Heart right ventricle (tissue), 16 donors: ENCODE results near the gene MYO1E. TPM values are rescaled to one million over a fixed set of nuclear protein-coding genes. Genes with fewer than 3 reads are reported as not detected.

Source experiments
- ATAC-seq, 8 donors: fragments of 200-7000 bp; cut with Tn5 transposase; one replicate each; pipeline ENCODE4 v1.9.1; 2020; ENCODE audit warnings: mild to moderate bottlenecking in 8 of 8, moderate library complexity in 8 of 8, moderate number of reproducible peaks in 1 of 8
- DNase-seq, 2 donors: peaks; one replicate each; pipeline ENCODE4 v3.0.0-alpha.2; 2020
- H3K27ac ChIP-seq, 10 donors: fragments of 200-600 bp; sonication (generic) in 2 of 10; one replicate each; pipeline versions ENCODE4 v1.5.0 to v1.8.0; 2020 to 2022; ENCODE audit warnings: mild to moderate bottlenecking in 3 of 10
- H3K27me3 ChIP-seq, 7 donors: fragments of 200-600 bp; one replicate each; pipeline ENCODE4 v1.8.0; 2021 to 2022; ENCODE audit warnings: mild to moderate bottlenecking in 2 of 7
- H3K36me3 ChIP-seq, 9 donors: fragments of 200-600 bp; sonication (generic) in 1 of 9; one replicate each; pipeline versions ENCODE4 v1.5.0 to v1.8.0; 2020 to 2022; ENCODE audit warnings: mild to moderate bottlenecking in 2 of 9
- H3K4me1 ChIP-seq, 9 donors: fragments of 200-600 bp; sonication (generic) in 1 of 9; one replicate each; pipeline versions ENCODE4 v1.5.0 to v1.8.0; 2020 to 2022; ENCODE audit warnings: mild to moderate bottlenecking in 4 of 9
- H3K4me3 ChIP-seq, 10 donors: fragments of 200-600 bp; sonication (generic) in 2 of 10; one replicate each; pipeline versions ENCODE4 v1.5.0 to v1.8.0; 2020 to 2022; ENCODE audit warnings: mild to moderate bottlenecking in 7 of 10, moderate library complexity in 2 of 10
- H3K9me3 ChIP-seq, 11 donors: fragments of 200-600 bp in 10 of 11; sonication (generic) in 2 of 11; one replicate each; pipeline versions ENCODE4 v1.5.0 to v1.8.0; 2013 to 2022; ENCODE audit warnings: mild to moderate bottlenecking in 2 of 11, control low read depth in 1 of 11, moderate library complexity in 1 of 11
- CTCF ChIP-seq, 9 donors: fragments of 200-600 bp; sonication (generic) in 2 of 9; IDR thresholded peaks; one replicate each; pipeline versions ENCODE4 v1.5.0 to v1.8.0; 2021 to 2022; ENCODE audit warnings: antibody characterized with exemption in 9 of 9, mild to moderate bottlenecking in 5 of 9, moderate library complexity in 1 of 9
- WGBS, 2 donors: extraction: QIAGEN DNeasy Blood & Tissue Kit; methylation state at CpG; one replicate each; pipeline ENCODE4 v1.1.7; 2013; ENCODE audit warnings: inconsistent platforms in 1 of 2; 5-methylcytosine and 5-hydroxymethylcytosine counted together
- intact Hi-C, 10 donors: fragments of 100-400 bp; cut with DNase I; formaldehyde crosslinking; loops; one replicate each; pipeline versions ENCODE4 v1.11.1 to v1.14.2; 2022
- polyA plus RNA-seq, 2 donors: library from polyadenylated mRNA; stranded (reverse); fragments of 200-250 nt; gene quantifications; one replicate each; pipeline ENCODE4 v1.2.3, GENCODE V29; 2013
- total RNA-seq, 10 donors: library from RNA; stranded (reverse); fragmentation: NEBNext Ultra II Directional in 3 of 10; extraction: Animal tissue kit (Norgen Biotek cat#: 25700) in 3 of 10; gene quantifications; one replicate each; pipeline versions ENCODE4 v1.2.1 to v1.2.4, GENCODE V29; 2021 to 2023
- donor health status: Arrhythmogenic right ventricular cardiomyopathy.
- donor health status: ischemic (EF 13 %, LVEDD 7.1; RV severe dilation, severe dysfunction).
- donor health status: healthy with polysubstance abuse.
- donor health status: DM: no; HTN: yes; CAD: no.
- donor health status: DM: no; HTN: no; CAD: no.
- donor health status: ischemic (EF 25% LVEDD 6.9; RV normal size, moderate dysfunction).
- donor health status: ischemic (EF 25% LVEDD 5.7; RV mildly dilated, moderate dysfunction).
- donor health status: healthy.
- donor health status: DM: yes; HTN: yes; CAD: no.
- donor health status: Ischemic cardiomyopathy.
- donor health status: ischemic (EF 35%, LVEDD 5.7; RV mildly dilated, moderate dysfunction).
- donor health status: nonischemic (EF 11% LVEDD 7.7; RV severe dilation, severe dysfunction).
- donor health status: DM: yes; HTN: yes; CAD: no.
- donor health status: PGD.
- donor health status: ischemic (EF 29% LVEDD 5.4; RV normal size, mild dysfunction).
- donor health status: nonischemic (EF 23%, LVEDD 6.1; RV moderate dilation, normal function).

MYO1E gene
- total and polyA plus RNA-seq, 12 donors = 9.3 to 75.3 (median 27.4) TPM

DNA sequence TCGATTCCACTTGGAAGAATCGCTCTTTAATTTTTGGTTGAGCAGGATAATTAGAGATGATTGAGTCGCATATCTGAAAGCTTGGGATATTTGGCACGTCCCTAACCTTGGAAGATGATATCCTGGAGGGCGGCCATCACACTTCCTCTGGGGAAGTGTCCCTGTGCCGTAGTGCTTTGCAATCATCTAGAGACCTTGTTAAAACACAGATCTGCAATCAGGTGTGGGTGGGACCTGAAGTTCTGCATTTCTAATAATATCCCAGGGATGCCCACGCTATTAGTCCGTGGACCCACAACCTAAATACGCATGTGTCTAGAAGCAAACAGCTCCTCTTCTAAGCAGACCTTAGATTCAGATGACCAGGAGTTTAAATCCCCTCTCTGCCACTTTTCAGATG lies 20.5 kb downstream of the MYO1E start:
- peak overlapping the region in 8 of 10 donors; percentile 14 to 80 (median 54) for H3K27ac ChIP-seq
- H3K36me3 ChIP-seq = no peaks in the 10 kb centered on the region
- DNase-seq (no peak), ATAC-seq (peak in 6 of 8 donors; percentile 9 to 62 (median 51))
- WGBS, 2 donors = 45 to 52% methylated on average over 9 of the region's 9 CpGs
- no peak for TF ChIP-seq CTCF (IDR thresholded peaks at IDR 0.05)
- H3K27me3 ChIP-seq = no peaks in the 10 kb centered on the region
- H3K4me1 ChIP-seq = peaks cover 0 to 70% (median 48%) of the 10 kb centered on the region in 9 donors
- peak overlapping the region in 1 of 10 donors; percentile 7 for H3K4me3 ChIP-seq
- no peaks in the 10 kb centered on the region for H3K9me3 ChIP-seq
- intact Hi-C loops = loop anchor here in 4 of 10 donors (5.0 to 10.0 kb wide), 4 partner anchors 57 to 667 kb away; no protein-coding TSS in a partner anchor

DNA sequence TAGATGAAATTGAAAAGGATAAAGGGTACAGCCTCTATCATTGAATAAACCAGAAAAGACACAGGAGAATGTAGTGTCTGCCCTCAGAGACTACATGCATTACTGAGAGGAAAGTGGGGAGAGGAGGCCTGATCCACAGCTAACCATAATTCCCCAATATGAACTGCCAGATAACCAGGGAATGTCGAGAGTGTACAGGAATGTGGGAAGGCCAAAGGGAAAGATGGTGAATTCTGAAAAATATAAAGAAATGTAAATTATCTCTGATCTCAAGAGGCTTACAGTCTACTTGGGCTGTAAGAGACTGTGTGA lies 22.3 kb downstream of the MYO1E start:
- no peaks in the 10 kb centered on the region for H3K36me3 ChIP-seq
- H3K4me3 ChIP-seq = no peak overlapping the region
- intact Hi-C loops = loop anchor here in 4 of 10 donors (5.0 to 10.0 kb wide), 4 partner anchors 56 to 666 kb away; no protein-coding TSS in a partner anchor
- peak overlapping the region in 9 of 10 donors; percentile 20 to 80 (median 61) for H3K27ac ChIP-seq
- no peaks in the 10 kb centered on the region for H3K27me3 ChIP-seq
- DNase-seq (no peak), ATAC-seq (no peak)
- H3K4me1 ChIP-seq = peaks cover 0 to 75% (median 52%) of the 10 kb centered on the region in 9 donors
- no peaks in the 10 kb centered on the region for H3K9me3 ChIP-seq
- 50 to 65% methylated on average over 1 of the region's 1 CpG for WGBS, 2 donors
- TF ChIP-seq CTCF (IDR thresholded peaks at IDR 0.05) = no peak

DNA sequence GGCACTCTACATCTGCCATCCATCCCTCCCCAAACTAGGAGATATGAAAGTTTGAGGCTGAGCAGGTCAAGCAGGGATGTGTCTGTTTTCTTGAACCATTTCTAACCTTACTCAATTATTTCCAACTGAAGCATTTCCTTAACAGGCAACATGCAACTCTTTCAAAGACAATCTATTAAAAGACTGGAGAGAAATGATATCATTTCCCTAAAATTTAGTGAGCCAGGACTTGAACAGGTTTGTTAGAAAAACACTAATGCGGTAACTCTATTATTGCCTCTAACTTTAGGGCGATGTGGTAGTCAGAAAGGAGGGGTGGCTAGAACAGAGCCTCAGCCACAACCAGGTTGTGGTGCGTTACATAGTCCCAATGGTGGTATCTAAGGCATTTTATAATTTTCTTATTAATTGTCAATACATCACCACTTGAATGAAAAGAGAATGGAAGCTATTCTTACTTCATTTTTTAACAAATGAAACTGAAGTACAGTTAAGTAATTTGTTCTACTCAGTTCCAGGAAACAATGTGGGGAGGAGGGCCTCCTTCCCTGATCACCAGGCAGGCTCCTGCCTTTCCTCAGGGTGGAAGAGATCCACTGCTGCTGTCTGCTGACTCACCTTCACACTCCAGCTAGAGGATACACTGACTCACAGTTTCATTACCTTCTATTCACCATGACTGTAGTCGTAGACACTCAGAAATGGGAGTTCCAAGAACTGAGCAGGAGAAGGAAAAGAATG lies 22.8 kb downstream of the MYO1E start:
- intact Hi-C loops = loop anchor here in 4 of 10 donors (5.0 to 10.0 kb wide), 5 partner anchors 38 to 665 kb away; no protein-coding TSS in a partner anchor
- peak; percentile 46 to 95 (median 84) for ATAC-seq
- 62 to 67% methylated on average over 4 of the region's 4 CpGs for WGBS, 2 donors
- peak in 1 of 2 donors; percentile 46 for DNase-seq
- Histone ChIP-seq H3K4me1 (peaks cover 0 to 77% (median 55%) of the 10 kb centered on the region in 9 donors), H3K36me3 (no peaks in the 10 kb centered on the region), H3K9me3 (no peaks in the 10 kb centered on the region), H3K27ac (peak overlapping the region in 9 of 10 donors; percentile 20 to 80 (median 61)), H3K4me3 (no peak overlapping the region), H3K27me3 (no peaks in the 10 kb centered on the region)
- no peak for TF ChIP-seq CTCF (IDR thresholded peaks at IDR 0.05)

- no peaks in the 10 kb centered on the region for H3K36me3 ChIP-seq
- no peak for ATAC-seq
- H3K27ac ChIP-seq = no peak overlapping the region
- TF ChIP-seq CTCF (IDR thresholded peaks at IDR 0.05) = no peak
- no peak for DNase-seq
- WGBS, 2 donors = 88 to 89% methylated on average over 5 of the region's 5 CpGs
- H3K4me3 ChIP-seq = no peak overlapping the region
- peaks cover 0 to 69% (median 44%) of the 10 kb centered on the region in 9 donors for H3K4me1 ChIP-seq
- no peaks in the 10 kb centered on the region for H3K27me3 ChIP-seq
- H3K9me3 ChIP-seq = no peaks in the 10 kb centered on the region
- intact Hi-C loops = loop anchor here in 1 of 10 donors (5.0 kb wide), 1 partner anchor 36 kb away; no protein-coding TSS in a partner anchor
Observed at GRCh38 chr15:59347915-59348314, 24.8 kb downstream of the MYO1E start.
